Panc1 (cell line): ENCODE results near the gene AKT3. TPM values are rescaled to one million over a fixed set of nuclear protein-coding genes. Genes with fewer than 3 reads are reported as not detected.

ENCODE experiments used
- ATAC-seq: fragments of 200-7000 bp; cut with Tn5 transposase; 2 replicates; pipeline ENCODE4 v1.9.1; 2020; ENCODE audit warnings: mild to moderate bottlenecking, moderate library complexity
- BruUV-seq: library from RNA; stranded (reverse); fragments of 400-500 nt; replicated peaks from 2 replicates; lab custom pipeline; 2021; lab: Mats Ljungman, UMichigan
- CTCF ChIA-PET: fragments of 300-600 bp; sonication (Branson Sonifier 250); formaldehyde crosslinking; loops from one replicate; lab custom pipeline; 2022; ENCODE audit warnings: antibody characterized with exemption; lab: Charles Lee
- POLR2A ChIA-PET: fragments of 300-600 bp; sonication (Branson Sonifier 250); formaldehyde crosslinking; loops from one replicate; lab custom pipeline; 2022; ENCODE audit warnings: antibody characterized with exemption; lab: Charles Lee
- DNase-seq: peaks from one replicate; pipeline ENCODE4 v3.0.0-alpha.2; 2010; ENCODE audit warnings: low read depth, low spot score
- H3K27ac ChIP-seq: 2 replicates; pipeline ENCODE4 v1.5.1; 2011; ENCODE audit warnings: mild to moderate bottlenecking, low read length, inconsistent platforms
- H3K27me3 ChIP-seq: fragments of 200-500 bp; sonication (Bioruptor generic); 2 replicates; pipeline ENCODE4 v1.6.0; 2014; ENCODE audit warnings: low read length, inconsistent platforms; ENCODE audit not compliant: control insufficient read depth, insufficient read depth
- H3K36me3 ChIP-seq: fragments of 200-500 bp; sonication (Bioruptor generic); 2 replicates; pipeline ENCODE4 v1.5.1; 2014; ENCODE audit warnings: inconsistent platforms, mild to moderate bottlenecking, low read length, moderate library complexity; ENCODE audit not compliant: control insufficient read depth, insufficient read depth
- H3K4me1 ChIP-seq: 2 replicates; pipeline ENCODE4 v1.5.1; 2011; ENCODE audit warnings: inconsistent platforms, mild to moderate bottlenecking, low read length, moderate library complexity; ENCODE audit not compliant: control insufficient read depth, insufficient read depth
- H3K4me3 ChIP-seq, 2 experiments: 2 replicates each; pipeline ENCODE4 v1.5.1; 2011 to 2012; ENCODE audit warnings: low read depth in 2 of 2, low read length in 2 of 2, mild to moderate bottlenecking in 2 of 2, inconsistent platforms in 1 of 2, moderate library complexity in 1 of 2
- H3K9me3 ChIP-seq: fragments of 200-500 bp; sonication (Bioruptor generic); 2 replicates; pipeline ENCODE4 v1.5.1; 2014; ENCODE audit warnings: low read depth, mild to moderate bottlenecking, inconsistent platforms, low read length, moderate library complexity; ENCODE audit not compliant: control insufficient read depth, insufficient read depth
- POLR2AphosphoS5 ChIP-seq: IDR thresholded peaks from 2 replicates; pipeline ENCODE4 v1.6.1; 2012; ENCODE audit warnings: mild to moderate bottlenecking, low read depth, low read length, moderate library complexity
- SIN3A ChIP-seq: IDR thresholded peaks from 2 replicates; pipeline ENCODE4 v1.6.1; 2012; ENCODE audit warnings: low read depth, mild to moderate bottlenecking, low read length, moderate library complexity, borderline replicate concordance; ENCODE audit not compliant: insufficient read depth
- TCF7L2 ChIP-seq: IDR thresholded peaks from 2 replicates; pipeline ENCODE4 v1.6.1; 2011; ENCODE audit warnings: mild to moderate bottlenecking, low read depth, low read length, inconsistent platforms
- in situ Hi-C: cut with HindIII; loops from 2 replicates; pipeline ENCODE4 v1.10.0; 2016; ENCODE audit warnings: low sequenced_read_pairs, low pct_unique_long_range_greater_than_20kb
- intact Hi-C: fragments of 100-400 bp; cut with micrococcal nuclease; formaldehyde crosslinking; loops from one replicate; pipeline ENCODE4 v1.10.0; 2022; ENCODE audit not compliant: unreplicated experiment
- total RNA-seq: library from RNA; stranded (reverse); gene quantifications from one replicate; pipeline ENCODE4 v1.2.1, GENCODE V29; 2021; ENCODE audit not compliant: unreplicated experiment
- TF ChIP-seq, protein P1 (sequence below), 2 experiments: IDR thresholded peaks; 2 replicates each; pipeline ENCODE4 v1.6.1; 2011 to 2012; ENCODE audit warnings: low read depth in 2 of 2, control low read depth in 1 of 2, low read length in 1 of 2, mild to moderate bottlenecking in 1 of 2, moderate library complexity in 1 of 2; ENCODE audit not compliant: insufficient read depth in 1 of 2
- TF ChIP-seq, protein P2 (sequence below): fragments of 450-650 bp; IDR thresholded peaks from 2 replicates; pipeline ENCODE4 v1.5.1; 2017; ENCODE audit warnings: mild to moderate bottlenecking

Gene AKT3
- total RNA-seq, 1 experiment from 2014 or later, result 11.0 TPM

DNA sequence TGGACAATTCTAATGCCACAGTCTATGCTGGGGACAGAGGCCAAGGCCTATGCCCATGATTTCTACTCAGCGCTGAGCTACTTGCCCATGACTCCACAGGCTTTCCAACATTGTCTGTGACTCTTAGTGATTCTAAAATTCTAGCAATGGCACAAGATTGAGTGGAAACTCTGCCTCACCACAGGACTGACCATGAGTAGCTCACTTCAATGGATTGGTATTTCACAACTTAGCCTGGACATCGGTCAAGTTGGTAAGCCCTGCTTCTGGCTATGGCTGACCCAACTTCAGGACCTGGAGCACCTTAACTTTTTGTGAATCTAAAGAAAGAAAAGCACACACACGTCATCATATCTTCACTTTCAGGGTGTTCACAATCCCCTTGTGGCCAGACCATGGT is 339.1 kb downstream of the AKT3 start:
- ChIA-PET CTCF (interaction anchor here (0.7 kb wide), 1 partner anchor 75 kb away, joined by 3 read pairs; no protein-coding TSS in a partner anchor), POLR2A (interaction anchor here (0.6 kb wide), 1 partner anchor 75 kb away, joined by 5 read pairs; no protein-coding TSS in a partner anchor)
- in situ Hi-C loops (no loop called here), intact Hi-C loops (loop anchor here (2.0 kb wide), 1 partner anchor 74 kb away; no protein-coding TSS in a partner anchor)
- TF ChIP-seq POLR2AphosphoS5 (no peak), SIN3A (no peak), TCF7L2 (no peak)
- TF ChIP-seq, protein P1, sequence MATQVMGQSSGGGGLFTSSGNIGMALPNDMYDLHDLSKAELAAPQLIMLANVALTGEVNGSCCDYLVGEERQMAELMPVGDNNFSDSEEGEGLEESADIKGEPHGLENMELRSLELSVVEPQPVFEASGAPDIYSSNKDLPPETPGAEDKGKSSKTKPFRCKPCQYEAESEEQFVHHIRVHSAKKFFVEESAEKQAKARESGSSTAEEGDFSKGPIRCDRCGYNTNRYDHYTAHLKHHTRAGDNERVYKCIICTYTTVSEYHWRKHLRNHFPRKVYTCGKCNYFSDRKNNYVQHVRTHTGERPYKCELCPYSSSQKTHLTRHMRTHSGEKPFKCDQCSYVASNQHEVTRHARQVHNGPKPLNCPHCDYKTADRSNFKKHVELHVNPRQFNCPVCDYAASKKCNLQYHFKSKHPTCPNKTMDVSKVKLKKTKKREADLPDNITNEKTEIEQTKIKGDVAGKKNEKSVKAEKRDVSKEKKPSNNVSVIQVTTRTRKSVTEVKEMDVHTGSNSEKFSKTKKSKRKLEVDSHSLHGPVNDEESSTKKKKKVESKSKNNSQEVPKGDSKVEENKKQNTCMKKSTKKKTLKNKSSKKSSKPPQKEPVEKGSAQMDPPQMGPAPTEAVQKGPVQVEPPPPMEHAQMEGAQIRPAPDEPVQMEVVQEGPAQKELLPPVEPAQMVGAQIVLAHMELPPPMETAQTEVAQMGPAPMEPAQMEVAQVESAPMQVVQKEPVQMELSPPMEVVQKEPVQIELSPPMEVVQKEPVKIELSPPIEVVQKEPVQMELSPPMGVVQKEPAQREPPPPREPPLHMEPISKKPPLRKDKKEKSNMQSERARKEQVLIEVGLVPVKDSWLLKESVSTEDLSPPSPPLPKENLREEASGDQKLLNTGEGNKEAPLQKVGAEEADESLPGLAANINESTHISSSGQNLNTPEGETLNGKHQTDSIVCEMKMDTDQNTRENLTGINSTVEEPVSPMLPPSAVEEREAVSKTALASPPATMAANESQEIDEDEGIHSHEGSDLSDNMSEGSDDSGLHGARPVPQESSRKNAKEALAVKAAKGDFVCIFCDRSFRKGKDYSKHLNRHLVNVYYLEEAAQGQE (IDR thresholded peaks at IDR 0.05; ENCODE audit: insufficient read depth in 1 of 2, low read depth in 2 of 2, low read length in 1 of 2), result no peak
- TF ChIP-seq, protein P2, sequence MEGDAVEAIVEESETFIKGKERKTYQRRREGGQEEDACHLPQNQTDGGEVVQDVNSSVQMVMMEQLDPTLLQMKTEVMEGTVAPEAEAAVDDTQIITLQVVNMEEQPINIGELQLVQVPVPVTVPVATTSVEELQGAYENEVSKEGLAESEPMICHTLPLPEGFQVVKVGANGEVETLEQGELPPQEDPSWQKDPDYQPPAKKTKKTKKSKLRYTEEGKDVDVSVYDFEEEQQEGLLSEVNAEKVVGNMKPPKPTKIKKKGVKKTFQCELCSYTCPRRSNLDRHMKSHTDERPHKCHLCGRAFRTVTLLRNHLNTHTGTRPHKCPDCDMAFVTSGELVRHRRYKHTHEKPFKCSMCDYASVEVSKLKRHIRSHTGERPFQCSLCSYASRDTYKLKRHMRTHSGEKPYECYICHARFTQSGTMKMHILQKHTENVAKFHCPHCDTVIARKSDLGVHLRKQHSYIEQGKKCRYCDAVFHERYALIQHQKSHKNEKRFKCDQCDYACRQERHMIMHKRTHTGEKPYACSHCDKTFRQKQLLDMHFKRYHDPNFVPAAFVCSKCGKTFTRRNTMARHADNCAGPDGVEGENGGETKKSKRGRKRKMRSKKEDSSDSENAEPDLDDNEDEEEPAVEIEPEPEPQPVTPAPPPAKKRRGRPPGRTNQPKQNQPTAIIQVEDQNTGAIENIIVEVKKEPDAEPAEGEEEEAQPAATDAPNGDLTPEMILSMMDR, result no peak
- Histone ChIP-seq H3K27me3 (no peaks in the 10 kb centered on the region), H3K4me3 (no peak overlapping the region), H3K36me3 (no peaks in the 10 kb centered on the region), H3K4me1 (no peaks in the 10 kb centered on the region), H3K9me3 (no peaks in the 10 kb centered on the region), H3K27ac (no peak overlapping the region)
- no peak for DNase-seq
- no peak for ATAC-seq
- BruUV-seq, result no TSS peak

DNA sequence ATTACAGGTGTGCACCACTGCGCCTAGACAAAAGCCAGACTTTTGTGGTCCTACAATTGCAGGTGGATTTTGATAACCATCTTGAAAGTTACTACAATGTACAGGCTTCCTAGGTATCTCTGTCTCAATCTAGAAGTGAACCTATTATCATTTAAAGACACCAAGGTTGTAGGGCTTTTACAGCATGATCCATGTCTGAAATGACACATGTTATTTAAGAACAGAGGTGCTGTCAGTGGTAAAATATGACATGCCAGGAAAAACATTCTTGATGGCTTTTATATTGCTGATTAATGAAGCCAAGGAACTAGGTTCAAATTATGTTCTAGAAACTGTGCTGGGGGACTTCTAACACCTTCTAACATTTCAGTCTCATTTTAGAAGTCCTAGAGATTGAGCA is 341.1 kb downstream of the AKT3 start:
- no peaks in the 10 kb centered on the region for H3K4me1 ChIP-seq
- no peaks in the 10 kb centered on the region for H3K9me3 ChIP-seq
- intact Hi-C loops, result no loop called here
- no peaks in the 10 kb centered on the region for H3K36me3 ChIP-seq
- in situ Hi-C loops, result no loop called here
- no peak overlapping the region for H3K4me3 ChIP-seq
- ATAC-seq, result no peak
- CTCF ChIA-PET, result no interaction called here
- TF ChIP-seq TCF7L2 (no peak), POLR2AphosphoS5 (no peak), SIN3A (no peak)
- TF ChIP-seq, protein P2, result no peak
- TF ChIP-seq, protein P1 (IDR thresholded peaks at IDR 0.05; ENCODE audit: insufficient read depth in 1 of 2, low read depth in 2 of 2, low read length in 1 of 2), result no peak
- no TSS peak for BruUV-seq
- POLR2A ChIA-PET, result no interaction called here
- no peak overlapping the region for H3K27ac ChIP-seq
- no peaks in the 10 kb centered on the region for H3K27me3 ChIP-seq
- no peak for DNase-seq
